ENCODE measurements around the gene GALNT10.

DNA sequence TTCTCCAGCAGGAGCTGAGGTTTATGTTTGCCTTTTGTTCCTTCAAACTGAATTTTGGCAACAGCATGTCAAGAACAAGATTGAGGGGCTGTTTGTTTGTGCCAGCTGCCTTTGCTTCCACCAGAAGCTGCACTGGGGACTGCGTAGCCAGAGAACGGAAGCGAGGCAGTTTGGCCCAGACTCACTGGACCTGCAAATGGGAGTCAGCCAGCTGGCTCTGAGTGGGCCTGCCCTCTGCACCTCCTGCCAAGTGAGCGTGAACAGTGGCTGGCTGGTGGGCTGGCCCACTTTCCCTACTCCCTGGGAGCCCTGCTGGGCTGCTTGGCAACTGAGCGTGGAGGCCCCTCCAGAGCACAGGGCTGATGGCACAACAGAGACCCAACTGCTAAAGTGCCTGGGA, 111.6 kb downstream of the GALNT10 start:
- TF ChIP-seq, protein P1, sequence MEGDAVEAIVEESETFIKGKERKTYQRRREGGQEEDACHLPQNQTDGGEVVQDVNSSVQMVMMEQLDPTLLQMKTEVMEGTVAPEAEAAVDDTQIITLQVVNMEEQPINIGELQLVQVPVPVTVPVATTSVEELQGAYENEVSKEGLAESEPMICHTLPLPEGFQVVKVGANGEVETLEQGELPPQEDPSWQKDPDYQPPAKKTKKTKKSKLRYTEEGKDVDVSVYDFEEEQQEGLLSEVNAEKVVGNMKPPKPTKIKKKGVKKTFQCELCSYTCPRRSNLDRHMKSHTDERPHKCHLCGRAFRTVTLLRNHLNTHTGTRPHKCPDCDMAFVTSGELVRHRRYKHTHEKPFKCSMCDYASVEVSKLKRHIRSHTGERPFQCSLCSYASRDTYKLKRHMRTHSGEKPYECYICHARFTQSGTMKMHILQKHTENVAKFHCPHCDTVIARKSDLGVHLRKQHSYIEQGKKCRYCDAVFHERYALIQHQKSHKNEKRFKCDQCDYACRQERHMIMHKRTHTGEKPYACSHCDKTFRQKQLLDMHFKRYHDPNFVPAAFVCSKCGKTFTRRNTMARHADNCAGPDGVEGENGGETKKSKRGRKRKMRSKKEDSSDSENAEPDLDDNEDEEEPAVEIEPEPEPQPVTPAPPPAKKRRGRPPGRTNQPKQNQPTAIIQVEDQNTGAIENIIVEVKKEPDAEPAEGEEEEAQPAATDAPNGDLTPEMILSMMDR (IDR thresholded peaks at IDR 0.05), result no peak
- TF ChIP-seq TCF7 (CRISPR knock-in tag; IDR thresholded peaks at IDR 0.05; ENCODE audit: low read depth) (no peak), NR2C2 (CRISPR knock-in tag; IDR thresholded peaks at IDR 0.05) (no peak), JUN (CRISPR knock-in tag; IDR thresholded peaks at IDR 0.05) (no peak), ZNF121 (CRISPR knock-in tag; IDR thresholded peaks at IDR 0.05) (no peak), ZNF396 (CRISPR knock-in tag; IDR thresholded peaks at IDR 0.05; ENCODE audit: borderline replicate concordance) (no peak), IRF2 (CRISPR knock-in tag; IDR thresholded peaks at IDR 0.05; ENCODE audit: borderline replicate concordance, low read depth) (no peak), CREB1 (CRISPR knock-in tag; IDR thresholded peaks at IDR 0.05) (no peak), NR3C1 (CRISPR knock-in tag; conservative IDR thresholded peaks at IDR 0.05; ENCODE audit: low read depth) (no peak)
- TF ChIP-seq, protein P2, sequence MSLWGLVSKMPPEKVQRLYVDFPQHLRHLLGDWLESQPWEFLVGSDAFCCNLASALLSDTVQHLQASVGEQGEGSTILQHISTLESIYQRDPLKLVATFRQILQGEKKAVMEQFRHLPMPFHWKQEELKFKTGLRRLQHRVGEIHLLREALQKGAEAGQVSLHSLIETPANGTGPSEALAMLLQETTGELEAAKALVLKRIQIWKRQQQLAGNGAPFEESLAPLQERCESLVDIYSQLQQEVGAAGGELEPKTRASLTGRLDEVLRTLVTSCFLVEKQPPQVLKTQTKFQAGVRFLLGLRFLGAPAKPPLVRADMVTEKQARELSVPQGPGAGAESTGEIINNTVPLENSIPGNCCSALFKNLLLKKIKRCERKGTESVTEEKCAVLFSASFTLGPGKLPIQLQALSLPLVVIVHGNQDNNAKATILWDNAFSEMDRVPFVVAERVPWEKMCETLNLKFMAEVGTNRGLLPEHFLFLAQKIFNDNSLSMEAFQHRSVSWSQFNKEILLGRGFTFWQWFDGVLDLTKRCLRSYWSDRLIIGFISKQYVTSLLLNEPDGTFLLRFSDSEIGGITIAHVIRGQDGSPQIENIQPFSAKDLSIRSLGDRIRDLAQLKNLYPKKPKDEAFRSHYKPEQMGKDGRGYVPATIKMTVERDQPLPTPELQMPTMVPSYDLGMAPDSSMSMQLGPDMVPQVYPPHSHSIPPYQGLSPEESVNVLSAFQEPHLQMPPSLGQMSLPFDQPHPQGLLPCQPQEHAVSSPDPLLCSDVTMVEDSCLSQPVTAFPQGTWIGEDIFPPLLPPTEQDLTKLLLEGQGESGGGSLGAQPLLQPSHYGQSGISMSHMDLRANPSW (CRISPR knock-in tag; conservative IDR thresholded peaks at IDR 0.05; ENCODE audit: low read depth), result no peak
- TF ChIP-seq, protein P3, sequence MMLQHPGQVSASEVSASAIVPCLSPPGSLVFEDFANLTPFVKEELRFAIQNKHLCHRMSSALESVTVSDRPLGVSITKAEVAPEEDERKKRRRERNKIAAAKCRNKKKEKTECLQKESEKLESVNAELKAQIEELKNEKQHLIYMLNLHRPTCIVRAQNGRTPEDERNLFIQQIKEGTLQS (CRISPR knock-in tag; conservative IDR thresholded peaks at IDR 0.05), result no peak
- TF ChIP-seq, protein P4, sequence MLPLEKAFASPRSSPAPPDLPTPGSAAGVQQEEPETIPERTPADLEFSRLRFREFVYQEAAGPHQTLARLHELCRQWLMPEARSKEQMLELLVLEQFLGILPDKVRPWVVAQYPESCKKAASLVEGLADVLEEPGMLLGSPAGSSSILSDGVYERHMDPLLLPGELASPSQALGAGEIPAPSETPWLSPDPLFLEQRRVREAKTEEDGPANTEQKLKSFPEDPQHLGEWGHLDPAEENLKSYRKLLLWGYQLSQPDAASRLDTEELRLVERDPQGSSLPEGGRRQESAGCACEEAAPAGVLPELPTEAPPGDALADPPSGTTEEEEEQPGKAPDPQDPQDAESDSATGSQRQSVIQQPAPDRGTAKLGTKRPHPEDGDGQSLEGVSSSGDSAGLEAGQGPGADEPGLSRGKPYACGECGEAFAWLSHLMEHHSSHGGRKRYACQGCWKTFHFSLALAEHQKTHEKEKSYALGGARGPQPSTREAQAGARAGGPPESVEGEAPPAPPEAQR (CRISPR knock-in tag; IDR thresholded peaks at IDR 0.05), result no peak
- TF ChIP-seq, protein P5, sequence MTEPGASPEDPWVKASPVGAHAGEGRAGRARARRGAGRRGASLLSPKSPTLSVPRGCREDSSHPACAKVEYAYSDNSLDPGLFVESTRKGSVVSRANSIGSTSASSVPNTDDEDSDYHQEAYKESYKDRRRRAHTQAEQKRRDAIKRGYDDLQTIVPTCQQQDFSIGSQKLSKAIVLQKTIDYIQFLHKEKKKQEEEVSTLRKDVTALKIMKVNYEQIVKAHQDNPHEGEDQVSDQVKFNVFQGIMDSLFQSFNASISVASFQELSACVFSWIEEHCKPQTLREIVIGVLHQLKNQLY (CRISPR knock-in tag; IDR thresholded peaks at IDR 0.05), result no peak

All from WTC11 (cell line).